C4-2B (cell line): ENCODE results near the gene PRR5L.

Experiments
- ZFX ChIP-seq: fragments of 450-650 bp; IDR thresholded peaks from 2 replicates; pipeline ENCODE4 v1.6.1; 2017
- TF ChIP-seq, protein P1 (sequence below): fragments of 450-650 bp; conservative IDR thresholded peaks from 2 replicates; pipeline ENCODE4 v1.5.1; 2017; ENCODE audit warnings: mild to moderate bottlenecking

DNA sequence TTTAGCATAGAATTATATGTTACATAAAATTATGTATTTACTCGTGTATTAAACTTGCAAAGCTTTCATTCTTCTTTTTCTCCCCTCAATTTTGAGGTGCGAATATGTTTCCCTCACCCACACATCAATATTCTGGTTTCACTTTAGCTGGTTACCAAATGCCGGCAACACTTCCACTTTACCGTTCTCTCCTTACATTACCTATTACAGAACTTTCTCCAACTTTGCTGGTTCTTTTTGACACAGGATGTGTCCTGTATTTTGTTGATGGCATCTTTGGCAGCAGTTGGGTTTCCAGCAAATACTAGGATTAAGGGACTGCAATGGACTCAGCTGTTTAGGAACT, 84.9 kb downstream of the PRR5L start:
- TF ChIP-seq, protein P1, sequence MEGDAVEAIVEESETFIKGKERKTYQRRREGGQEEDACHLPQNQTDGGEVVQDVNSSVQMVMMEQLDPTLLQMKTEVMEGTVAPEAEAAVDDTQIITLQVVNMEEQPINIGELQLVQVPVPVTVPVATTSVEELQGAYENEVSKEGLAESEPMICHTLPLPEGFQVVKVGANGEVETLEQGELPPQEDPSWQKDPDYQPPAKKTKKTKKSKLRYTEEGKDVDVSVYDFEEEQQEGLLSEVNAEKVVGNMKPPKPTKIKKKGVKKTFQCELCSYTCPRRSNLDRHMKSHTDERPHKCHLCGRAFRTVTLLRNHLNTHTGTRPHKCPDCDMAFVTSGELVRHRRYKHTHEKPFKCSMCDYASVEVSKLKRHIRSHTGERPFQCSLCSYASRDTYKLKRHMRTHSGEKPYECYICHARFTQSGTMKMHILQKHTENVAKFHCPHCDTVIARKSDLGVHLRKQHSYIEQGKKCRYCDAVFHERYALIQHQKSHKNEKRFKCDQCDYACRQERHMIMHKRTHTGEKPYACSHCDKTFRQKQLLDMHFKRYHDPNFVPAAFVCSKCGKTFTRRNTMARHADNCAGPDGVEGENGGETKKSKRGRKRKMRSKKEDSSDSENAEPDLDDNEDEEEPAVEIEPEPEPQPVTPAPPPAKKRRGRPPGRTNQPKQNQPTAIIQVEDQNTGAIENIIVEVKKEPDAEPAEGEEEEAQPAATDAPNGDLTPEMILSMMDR: no peak
- TF ChIP-seq ZFX: no peak
